Adrenal gland (tissue), 5 donors: ENCODE results near the gene MFSD2A.

Source experiments
- POLR2A ChIP-seq, 2 donors: fragments of 450-650 bp; IDR thresholded peaks; one replicate each; pipeline ENCODE4 v1.6.1; 2017; ENCODE audit warnings: antibody characterized with exemption in 2 of 2, mild to moderate bottlenecking in 2 of 2, moderate library complexity in 1 of 2
- TF ChIP-seq, protein P1 (sequence below), 6 experiments: fragments of 450-650 bp in 4 of 6; fragments of 200-600 bp in 2 of 6; sonication (generic) in 1 of 6; IDR thresholded peaks; 1 replicate in 5 of 6; 2 replicates in 1 of 6; pipeline versions ENCODE4 v1.5.1 to v1.8.0; 2016 to 2021; ENCODE audit warnings: antibody characterized with exemption in 6 of 6, mild to moderate bottlenecking in 2 of 6, moderate library complexity in 1 of 6
- donor health status: DM: no; HTN: no; CAD: no.

DNA sequence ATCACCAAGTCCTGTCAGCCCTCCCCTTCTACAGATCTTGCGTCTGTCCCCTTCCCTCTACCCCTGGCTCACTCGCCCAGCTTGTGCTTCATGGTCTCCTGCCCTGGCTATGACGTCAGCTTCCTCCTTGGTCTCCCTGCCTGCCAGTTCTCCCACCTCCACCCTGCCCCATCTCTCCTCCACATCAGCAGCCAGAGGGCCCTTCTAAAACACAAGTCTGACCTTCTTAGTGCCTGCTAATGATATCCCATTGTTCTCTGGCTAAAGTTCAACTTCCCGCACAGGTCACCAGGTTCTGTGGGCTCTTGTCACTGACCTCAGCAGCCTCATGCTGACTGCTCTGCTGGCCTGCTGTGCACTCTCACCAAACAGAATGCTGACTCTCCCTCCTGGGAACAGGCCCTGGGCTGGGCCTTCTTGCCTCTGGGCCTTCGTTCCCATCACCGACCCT, 28.6 kb upstream of the MFSD2A start:
- TF ChIP-seq, protein P1, sequence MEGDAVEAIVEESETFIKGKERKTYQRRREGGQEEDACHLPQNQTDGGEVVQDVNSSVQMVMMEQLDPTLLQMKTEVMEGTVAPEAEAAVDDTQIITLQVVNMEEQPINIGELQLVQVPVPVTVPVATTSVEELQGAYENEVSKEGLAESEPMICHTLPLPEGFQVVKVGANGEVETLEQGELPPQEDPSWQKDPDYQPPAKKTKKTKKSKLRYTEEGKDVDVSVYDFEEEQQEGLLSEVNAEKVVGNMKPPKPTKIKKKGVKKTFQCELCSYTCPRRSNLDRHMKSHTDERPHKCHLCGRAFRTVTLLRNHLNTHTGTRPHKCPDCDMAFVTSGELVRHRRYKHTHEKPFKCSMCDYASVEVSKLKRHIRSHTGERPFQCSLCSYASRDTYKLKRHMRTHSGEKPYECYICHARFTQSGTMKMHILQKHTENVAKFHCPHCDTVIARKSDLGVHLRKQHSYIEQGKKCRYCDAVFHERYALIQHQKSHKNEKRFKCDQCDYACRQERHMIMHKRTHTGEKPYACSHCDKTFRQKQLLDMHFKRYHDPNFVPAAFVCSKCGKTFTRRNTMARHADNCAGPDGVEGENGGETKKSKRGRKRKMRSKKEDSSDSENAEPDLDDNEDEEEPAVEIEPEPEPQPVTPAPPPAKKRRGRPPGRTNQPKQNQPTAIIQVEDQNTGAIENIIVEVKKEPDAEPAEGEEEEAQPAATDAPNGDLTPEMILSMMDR (IDR thresholded peaks at IDR 0.05): no peak
- no peak for TF ChIP-seq POLR2A (IDR thresholded peaks at IDR 0.05)
